HepG2 (cell line): Measurements from ENCODE around the gene SV2A.

Experiments
- IRF2 ChIP-seq: IDR thresholded peaks from 2 replicates; pipeline ENCODE4 v1.6.1; 2018; ENCODE audit warnings: missing genetic modification reagents, missing compliant biosample characterization
- JUNB ChIP-seq: sonication (generic); formaldehyde crosslinking; IDR thresholded peaks from 2 replicates; pipeline ENCODE4 v1.8.0; 2022; ENCODE audit warnings: missing genetic modification reagents, mild to moderate bottlenecking, borderline replicate concordance
- RAD21 ChIP-seq: fragments of 450-650 bp; formaldehyde crosslinking; IDR thresholded peaks from 2 replicates; pipeline ENCODE4 v1.5.0; 2020; ENCODE audit warnings: mild to moderate bottlenecking
- RAD51 ChIP-seq: fragments of 450-650 bp; IDR thresholded peaks from 2 replicates; pipeline ENCODE4 v1.6.1; 2016; ENCODE audit warnings: borderline replicate concordance
- SOX5 ChIP-seq: IDR thresholded peaks from 2 replicates; pipeline ENCODE4 v1.6.1; 2016; ENCODE audit warnings: borderline replicate concordance
- ZNF792 ChIP-seq: IDR thresholded peaks from 2 replicates; pipeline ENCODE4 v1.6.1; 2016
- TF ChIP-seq, protein P1 (sequence below): sonication (generic); formaldehyde crosslinking; IDR thresholded peaks from 2 replicates; pipeline ENCODE4 v1.9.0; 2021; ENCODE audit warnings: missing genetic modification reagents, mild to moderate bottlenecking, borderline replicate concordance
- TF ChIP-seq, protein P2 (sequence below): IDR thresholded peaks from 2 replicates; pipeline ENCODE4 v1.6.1; 2012; ENCODE audit warnings: low read depth, low read length, improper control_type of control experiment
- TF ChIP-seq, protein P3 (sequence below): IDR thresholded peaks from 2 replicates; pipeline ENCODE4 v1.6.1; 2016; ENCODE audit warnings: low read depth, missing genetic modification reagents, missing compliant biosample characterization

DNA sequence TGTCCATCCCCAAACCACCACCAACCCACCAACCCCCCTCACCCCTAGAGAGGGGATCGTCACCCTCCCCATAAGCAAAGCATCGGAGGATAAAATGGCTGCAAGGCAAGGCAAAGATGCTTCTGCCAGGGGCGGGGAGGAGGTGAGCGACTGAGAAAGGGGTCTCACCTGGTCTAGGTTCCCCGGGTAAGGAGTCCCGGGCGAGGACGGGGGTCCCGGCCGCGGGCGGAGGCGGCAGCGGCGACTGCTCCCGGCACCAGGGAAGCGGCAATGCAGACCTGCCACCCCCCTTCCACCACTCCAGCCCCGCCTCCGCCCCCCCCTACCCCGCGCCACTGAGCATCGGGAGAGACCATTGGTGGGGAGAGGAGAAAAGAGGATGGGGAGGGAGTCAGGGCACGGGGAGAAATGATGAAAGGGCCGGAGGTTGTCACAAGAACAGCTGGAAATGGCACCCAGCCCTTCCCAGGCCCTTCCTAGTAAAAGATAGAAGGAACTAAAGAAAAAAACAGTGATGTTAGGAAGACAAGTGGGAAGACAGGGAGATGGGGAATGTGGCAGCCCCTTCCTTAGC, at the start of gene SV2A:
- TF ChIP-seq RAD21, result no peak
- TF ChIP-seq, protein P1, sequence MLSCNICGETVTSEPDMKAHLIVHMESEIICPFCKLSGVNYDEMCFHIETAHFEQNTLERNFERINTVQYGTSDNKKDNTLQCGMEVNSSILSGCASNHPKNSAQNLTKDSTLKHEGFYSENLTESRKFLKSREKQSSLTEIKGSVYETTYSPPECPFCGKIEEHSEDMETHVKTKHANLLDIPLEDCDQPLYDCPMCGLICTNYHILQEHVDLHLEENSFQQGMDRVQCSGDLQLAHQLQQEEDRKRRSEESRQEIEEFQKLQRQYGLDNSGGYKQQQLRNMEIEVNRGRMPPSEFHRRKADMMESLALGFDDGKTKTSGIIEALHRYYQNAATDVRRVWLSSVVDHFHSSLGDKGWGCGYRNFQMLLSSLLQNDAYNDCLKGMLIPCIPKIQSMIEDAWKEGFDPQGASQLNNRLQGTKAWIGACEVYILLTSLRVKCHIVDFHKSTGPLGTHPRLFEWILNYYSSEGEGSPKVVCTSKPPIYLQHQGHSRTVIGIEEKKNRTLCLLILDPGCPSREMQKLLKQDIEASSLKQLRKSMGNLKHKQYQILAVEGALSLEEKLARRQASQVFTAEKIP (CRISPR knock-in tag), result no peak
- TF ChIP-seq ZNF792 (CRISPR knock-in tag), result no peak
- TF ChIP-seq, protein P2, sequence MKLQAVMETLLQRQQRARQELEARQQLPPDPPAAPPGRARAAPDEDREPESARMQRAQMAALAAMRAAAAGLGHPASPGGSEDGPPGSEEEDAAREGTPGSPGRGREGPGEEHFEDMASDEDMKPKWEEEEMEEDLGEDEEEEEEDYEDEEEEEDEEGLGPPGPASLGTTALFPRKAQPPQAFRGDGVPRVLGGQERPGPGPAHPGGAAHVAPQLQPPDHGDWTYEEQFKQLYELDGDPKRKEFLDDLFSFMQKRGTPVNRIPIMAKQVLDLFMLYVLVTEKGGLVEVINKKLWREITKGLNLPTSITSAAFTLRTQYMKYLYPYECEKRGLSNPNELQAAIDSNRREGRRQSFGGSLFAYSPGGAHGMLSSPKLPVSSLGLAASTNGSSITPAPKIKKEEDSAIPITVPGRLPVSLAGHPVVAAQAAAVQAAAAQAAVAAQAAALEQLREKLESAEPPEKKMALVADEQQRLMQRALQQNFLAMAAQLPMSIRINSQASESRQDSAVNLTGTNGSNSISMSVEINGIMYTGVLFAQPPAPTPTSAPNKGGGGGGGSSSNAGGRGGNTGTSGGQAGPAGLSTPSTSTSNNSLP, result no peak
- TF ChIP-seq SOX5, result no peak
- TF ChIP-seq RAD51, result no peak
- TF ChIP-seq IRF2 (CRISPR knock-in tag), result no peak
- TF ChIP-seq, protein P3, sequence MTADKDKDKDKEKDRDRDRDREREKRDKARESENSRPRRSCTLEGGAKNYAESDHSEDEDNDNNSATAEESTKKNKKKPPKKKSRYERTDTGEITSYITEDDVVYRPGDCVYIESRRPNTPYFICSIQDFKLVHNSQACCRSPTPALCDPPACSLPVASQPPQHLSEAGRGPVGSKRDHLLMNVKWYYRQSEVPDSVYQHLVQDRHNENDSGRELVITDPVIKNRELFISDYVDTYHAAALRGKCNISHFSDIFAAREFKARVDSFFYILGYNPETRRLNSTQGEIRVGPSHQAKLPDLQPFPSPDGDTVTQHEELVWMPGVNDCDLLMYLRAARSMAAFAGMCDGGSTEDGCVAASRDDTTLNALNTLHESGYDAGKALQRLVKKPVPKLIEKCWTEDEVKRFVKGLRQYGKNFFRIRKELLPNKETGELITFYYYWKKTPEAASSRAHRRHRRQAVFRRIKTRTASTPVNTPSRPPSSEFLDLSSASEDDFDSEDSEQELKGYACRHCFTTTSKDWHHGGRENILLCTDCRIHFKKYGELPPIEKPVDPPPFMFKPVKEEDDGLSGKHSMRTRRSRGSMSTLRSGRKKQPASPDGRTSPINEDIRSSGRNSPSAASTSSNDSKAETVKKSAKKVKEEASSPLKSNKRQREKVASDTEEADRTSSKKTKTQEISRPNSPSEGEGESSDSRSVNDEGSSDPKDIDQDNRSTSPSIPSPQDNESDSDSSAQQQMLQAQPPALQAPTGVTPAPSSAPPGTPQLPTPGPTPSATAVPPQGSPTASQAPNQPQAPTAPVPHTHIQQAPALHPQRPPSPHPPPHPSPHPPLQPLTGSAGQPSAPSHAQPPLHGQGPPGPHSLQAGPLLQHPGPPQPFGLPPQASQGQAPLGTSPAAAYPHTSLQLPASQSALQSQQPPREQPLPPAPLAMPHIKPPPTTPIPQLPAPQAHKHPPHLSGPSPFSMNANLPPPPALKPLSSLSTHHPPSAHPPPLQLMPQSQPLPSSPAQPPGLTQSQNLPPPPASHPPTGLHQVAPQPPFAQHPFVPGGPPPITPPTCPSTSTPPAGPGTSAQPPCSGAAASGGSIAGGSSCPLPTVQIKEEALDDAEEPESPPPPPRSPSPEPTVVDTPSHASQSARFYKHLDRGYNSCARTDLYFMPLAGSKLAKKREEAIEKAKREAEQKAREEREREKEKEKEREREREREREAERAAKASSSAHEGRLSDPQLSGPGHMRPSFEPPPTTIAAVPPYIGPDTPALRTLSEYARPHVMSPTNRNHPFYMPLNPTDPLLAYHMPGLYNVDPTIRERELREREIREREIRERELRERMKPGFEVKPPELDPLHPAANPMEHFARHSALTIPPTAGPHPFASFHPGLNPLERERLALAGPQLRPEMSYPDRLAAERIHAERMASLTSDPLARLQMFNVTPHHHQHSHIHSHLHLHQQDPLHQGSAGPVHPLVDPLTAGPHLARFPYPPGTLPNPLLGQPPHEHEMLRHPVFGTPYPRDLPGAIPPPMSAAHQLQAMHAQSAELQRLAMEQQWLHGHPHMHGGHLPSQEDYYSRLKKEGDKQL, result no peak
- TF ChIP-seq JUNB (CRISPR knock-in tag), result no peak
